Measurements from ENCODE around the gene FLII.
A peak's percentile ranks its signal among the peaks of the same experiment; 100 is the strongest.

Gene FLII

DNA sequence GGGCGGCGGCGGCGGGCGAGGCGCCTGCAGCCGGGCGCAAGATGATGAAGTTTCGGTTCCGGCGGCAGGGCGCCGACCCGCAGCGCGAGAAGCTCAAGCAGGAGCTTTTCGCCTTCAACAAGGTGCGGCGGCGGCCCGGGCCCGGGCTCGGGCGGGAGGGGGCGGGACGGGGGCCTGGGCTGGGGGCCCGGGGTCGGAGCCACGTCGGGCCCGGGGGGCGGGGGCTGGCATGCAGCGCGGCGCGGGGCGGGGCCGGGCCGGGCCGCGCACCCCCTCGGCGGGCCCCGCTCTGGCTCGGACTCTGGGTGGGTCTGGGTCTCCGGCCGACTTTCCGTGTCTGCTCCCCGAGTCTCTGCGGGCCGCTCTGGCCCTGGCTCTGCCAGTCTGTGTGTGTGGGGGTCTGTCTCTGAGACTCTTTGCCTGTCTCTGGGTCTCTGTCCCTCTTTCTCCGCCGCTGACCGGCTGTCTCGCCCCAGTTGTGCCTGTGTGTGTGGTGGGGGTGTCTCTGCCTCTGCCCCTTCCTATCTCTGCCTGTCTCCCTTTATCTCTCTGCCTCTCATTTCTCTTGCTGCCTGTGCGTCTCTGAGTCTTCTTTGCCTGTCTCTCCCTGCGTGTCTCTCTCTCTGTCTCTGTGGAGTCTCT is 32.8 kb downstream of the FLII start (continued):
- TF ChIP-seq, protein P1, sequence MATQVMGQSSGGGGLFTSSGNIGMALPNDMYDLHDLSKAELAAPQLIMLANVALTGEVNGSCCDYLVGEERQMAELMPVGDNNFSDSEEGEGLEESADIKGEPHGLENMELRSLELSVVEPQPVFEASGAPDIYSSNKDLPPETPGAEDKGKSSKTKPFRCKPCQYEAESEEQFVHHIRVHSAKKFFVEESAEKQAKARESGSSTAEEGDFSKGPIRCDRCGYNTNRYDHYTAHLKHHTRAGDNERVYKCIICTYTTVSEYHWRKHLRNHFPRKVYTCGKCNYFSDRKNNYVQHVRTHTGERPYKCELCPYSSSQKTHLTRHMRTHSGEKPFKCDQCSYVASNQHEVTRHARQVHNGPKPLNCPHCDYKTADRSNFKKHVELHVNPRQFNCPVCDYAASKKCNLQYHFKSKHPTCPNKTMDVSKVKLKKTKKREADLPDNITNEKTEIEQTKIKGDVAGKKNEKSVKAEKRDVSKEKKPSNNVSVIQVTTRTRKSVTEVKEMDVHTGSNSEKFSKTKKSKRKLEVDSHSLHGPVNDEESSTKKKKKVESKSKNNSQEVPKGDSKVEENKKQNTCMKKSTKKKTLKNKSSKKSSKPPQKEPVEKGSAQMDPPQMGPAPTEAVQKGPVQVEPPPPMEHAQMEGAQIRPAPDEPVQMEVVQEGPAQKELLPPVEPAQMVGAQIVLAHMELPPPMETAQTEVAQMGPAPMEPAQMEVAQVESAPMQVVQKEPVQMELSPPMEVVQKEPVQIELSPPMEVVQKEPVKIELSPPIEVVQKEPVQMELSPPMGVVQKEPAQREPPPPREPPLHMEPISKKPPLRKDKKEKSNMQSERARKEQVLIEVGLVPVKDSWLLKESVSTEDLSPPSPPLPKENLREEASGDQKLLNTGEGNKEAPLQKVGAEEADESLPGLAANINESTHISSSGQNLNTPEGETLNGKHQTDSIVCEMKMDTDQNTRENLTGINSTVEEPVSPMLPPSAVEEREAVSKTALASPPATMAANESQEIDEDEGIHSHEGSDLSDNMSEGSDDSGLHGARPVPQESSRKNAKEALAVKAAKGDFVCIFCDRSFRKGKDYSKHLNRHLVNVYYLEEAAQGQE (tag by site-specific recombination; IDR thresholded peaks at IDR 0.05), result no peak
- no peak for TF ChIP-seq ZNF157 (tag by site-specific recombination; IDR thresholded peaks at IDR 0.05)
- no peak for TF ChIP-seq ZNF221 (tag by site-specific recombination; IDR thresholded peaks at IDR 0.05; ENCODE audit: borderline replicate concordance)
- TF ChIP-seq PRDM2 (tag by site-specific recombination; IDR thresholded peaks at IDR 0.05; ENCODE audit: borderline replicate concordance), result no peak
- peak; percentile 33 for TF ChIP-seq KLF8 (tag by site-specific recombination; IDR thresholded peaks at IDR 0.05)
- peak; percentile 32; the same call in 1 of the 2 replicates for TF ChIP-seq KLF9 (tag by site-specific recombination; IDR thresholded peaks at IDR 0.05; ENCODE audit: low read depth)
- TF ChIP-seq, protein P2, sequence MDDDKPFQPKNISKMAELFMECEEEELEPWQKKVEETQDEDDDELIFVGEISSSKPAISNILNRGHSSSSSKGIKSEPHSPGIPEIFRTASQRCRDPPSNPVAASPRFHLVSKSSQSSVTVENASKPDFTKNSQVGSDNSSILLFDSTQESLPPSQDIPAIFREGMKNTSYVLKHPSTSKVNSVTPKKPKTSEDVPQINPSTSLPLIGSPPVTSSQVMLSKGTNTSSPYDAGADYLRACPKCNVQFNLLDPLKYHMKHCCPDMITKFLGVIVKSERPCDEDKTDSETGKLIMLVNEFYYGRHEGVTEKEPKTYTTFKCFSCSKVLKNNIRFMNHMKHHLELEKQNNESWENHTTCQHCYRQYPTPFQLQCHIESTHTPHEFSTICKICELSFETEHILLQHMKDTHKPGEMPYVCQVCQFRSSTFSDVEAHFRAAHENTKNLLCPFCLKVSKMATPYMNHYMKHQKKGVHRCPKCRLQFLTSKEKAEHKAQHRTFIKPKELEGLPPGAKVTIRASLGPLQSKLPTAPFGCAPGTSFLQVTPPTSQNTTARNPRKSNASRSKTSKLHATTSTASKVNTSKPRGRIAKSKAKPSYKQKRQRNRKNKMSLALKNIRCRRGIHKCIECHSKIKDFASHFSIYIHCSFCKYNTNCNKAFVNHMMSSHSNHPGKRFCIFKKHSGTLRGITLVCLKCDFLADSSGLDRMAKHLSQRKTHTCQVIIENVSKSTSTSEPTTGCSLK (tag by site-specific recombination; IDR thresholded peaks at IDR 0.05), result no peak
- TF ChIP-seq, protein P3, sequence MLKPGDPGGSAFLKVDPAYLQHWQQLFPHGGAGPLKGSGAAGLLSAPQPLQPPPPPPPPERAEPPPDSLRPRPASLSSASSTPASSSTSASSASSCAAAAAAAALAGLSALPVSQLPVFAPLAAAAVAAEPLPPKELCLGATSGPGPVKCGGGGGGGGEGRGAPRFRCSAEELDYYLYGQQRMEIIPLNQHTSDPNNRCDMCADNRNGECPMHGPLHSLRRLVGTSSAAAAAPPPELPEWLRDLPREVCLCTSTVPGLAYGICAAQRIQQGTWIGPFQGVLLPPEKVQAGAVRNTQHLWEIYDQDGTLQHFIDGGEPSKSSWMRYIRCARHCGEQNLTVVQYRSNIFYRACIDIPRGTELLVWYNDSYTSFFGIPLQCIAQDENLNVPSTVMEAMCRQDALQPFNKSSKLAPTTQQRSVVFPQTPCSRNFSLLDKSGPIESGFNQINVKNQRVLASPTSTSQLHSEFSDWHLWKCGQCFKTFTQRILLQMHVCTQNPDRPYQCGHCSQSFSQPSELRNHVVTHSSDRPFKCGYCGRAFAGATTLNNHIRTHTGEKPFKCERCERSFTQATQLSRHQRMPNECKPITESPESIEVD (tag by site-specific recombination; IDR thresholded peaks at IDR 0.05), result no peak
- no peak for TF ChIP-seq ZNF214 (tag by site-specific recombination; IDR thresholded peaks at IDR 0.05; ENCODE audit: borderline replicate concordance)
- TF ChIP-seq SP3 (tag by site-specific recombination; IDR thresholded peaks at IDR 0.05), result no peak
- TF ChIP-seq ZNF23 (tag by site-specific recombination; IDR thresholded peaks at IDR 0.05; ENCODE audit: borderline replicate concordance), result no peak

Data from HEK293 (cell line).